ENCODE measurements around the gene DBNL. TPM values are rescaled to one million over a fixed set of nuclear protein-coding genes. Genes with fewer than 3 reads are reported as not detected.
A peak's percentile ranks its signal among the peaks of the same experiment; 100 is the strongest.

Gene DBNL
- total RNA-seq, 1 donor from 2014 or later: 95.5 TPM

GRCh38 chr7:44050121-44050914, 5.8 kb downstream of the DBNL start:
- TF ChIP-seq CTCF (IDR thresholded peaks at IDR 0.05): no peak

GRCh38 chr7:44050915-44051560, 6.5 kb downstream of the DBNL start:
- Mint-ChIP-seq H3K36me3 (ENCODE audit: low read depth) (peaks cover 24% of the 10 kb centered on the region), H3K4me3 (ENCODE audit: unreplicated experiment) (no peak overlapping the region), H3K27ac (ENCODE audit: unreplicated experiment) (no peak overlapping the region), H3K9me3 (ENCODE audit: low read depth) (no peaks in the 10 kb centered on the region), H3K27me3 (ENCODE audit: low read depth) (no peaks in the 10 kb centered on the region), H3K4me1 (ENCODE audit: low read depth) (peaks cover 20% of the 10 kb centered on the region)
- TF ChIP-seq CTCF (IDR thresholded peaks at IDR 0.05): no peak
- DNase-seq (ENCODE audit: low spot score): peak; percentile 51

More at GRCh38 chr7:44050121-44050914, 5.8 kb downstream of the DBNL start:
- Mint-ChIP-seq H3K27me3 (ENCODE audit: low read depth) (no peaks in the 10 kb centered on the region), H3K9me3 (ENCODE audit: low read depth) (no peaks in the 10 kb centered on the region), H3K27ac (ENCODE audit: unreplicated experiment) (no peak overlapping the region), H3K4me3 (ENCODE audit: unreplicated experiment) (no peak overlapping the region), H3K36me3 (ENCODE audit: low read depth) (peaks cover 18% of the 10 kb centered on the region), H3K4me1 (ENCODE audit: low read depth) (peaks cover 27% of the 10 kb centered on the region)
- DNase-seq (ENCODE audit: low spot score): peak; percentile 65

- H3K36me3 Mint-ChIP-seq (ENCODE audit: low read depth): peaks cover 27% of the 10 kb centered on the region
Measured at GRCh38 chr7:44051611-44052220, 7.2 kb downstream of the DBNL start.

GRCh38 chr7:44052771-44053365, 8.4 kb downstream of the DBNL start:
- H3K9me3 Mint-ChIP-seq (ENCODE audit: low read depth): no peaks in the 10 kb centered on the region
- no peak overlapping the region for H3K27ac Mint-ChIP-seq (ENCODE audit: unreplicated experiment)
- H3K27me3 Mint-ChIP-seq (ENCODE audit: low read depth): no peaks in the 10 kb centered on the region
- H3K36me3 Mint-ChIP-seq (ENCODE audit: low read depth): peaks cover 37% of the 10 kb centered on the region
- peak; percentile 67 for DNase-seq (ENCODE audit: low spot score)
- no peak for TF ChIP-seq CTCF (IDR thresholded peaks at IDR 0.05)
- H3K4me1 Mint-ChIP-seq (ENCODE audit: low read depth): peaks cover 6% of the 10 kb centered on the region
- H3K4me3 Mint-ChIP-seq (ENCODE audit: unreplicated experiment): no peak overlapping the region

More at GRCh38 chr7:44051611-44052220, 7.2 kb downstream of the DBNL start:
- TF ChIP-seq CTCF (IDR thresholded peaks at IDR 0.05): no peak
- no peak overlapping the region for H3K27ac Mint-ChIP-seq (ENCODE audit: unreplicated experiment)
- no peaks in the 10 kb centered on the region for H3K27me3 Mint-ChIP-seq (ENCODE audit: low read depth)
- peaks cover 13% of the 10 kb centered on the region for H3K4me1 Mint-ChIP-seq (ENCODE audit: low read depth)
- no peak overlapping the region for H3K4me3 Mint-ChIP-seq (ENCODE audit: unreplicated experiment)
- DNase-seq (ENCODE audit: low spot score): peak; percentile 24
- no peaks in the 10 kb centered on the region for H3K9me3 Mint-ChIP-seq (ENCODE audit: low read depth)

- no peak overlapping the region for H3K27ac Mint-ChIP-seq (ENCODE audit: unreplicated experiment)
- no peaks in the 10 kb centered on the region for H3K4me1 Mint-ChIP-seq (ENCODE audit: low read depth)
- H3K4me3 Mint-ChIP-seq (ENCODE audit: unreplicated experiment): no peak overlapping the region
- peak; percentile 81 for DNase-seq (ENCODE audit: low spot score)
- no peaks in the 10 kb centered on the region for H3K27me3 Mint-ChIP-seq (ENCODE audit: low read depth)
- H3K9me3 Mint-ChIP-seq (ENCODE audit: low read depth): no peaks in the 10 kb centered on the region
- peaks cover 58% of the 10 kb centered on the region for H3K36me3 Mint-ChIP-seq (ENCODE audit: low read depth)
- no peak for TF ChIP-seq CTCF (IDR thresholded peaks at IDR 0.05)
Measured at GRCh38 chr7:44056681-44057080, 12.2 kb downstream of the DBNL start.

Measured in chondrocyte (in vitro differentiated cells).